ENCODE data around the gene CPE. TPM values are rescaled to one million over a fixed set of nuclear protein-coding genes. Genes with fewer than 3 reads are reported as not detected.

The CPE gene
- total and polyA plus RNA-seq, 2 of the 4 experiments (the other 2 are of a cell fraction) = 3.6 to 13.5 TPM

DNA sequence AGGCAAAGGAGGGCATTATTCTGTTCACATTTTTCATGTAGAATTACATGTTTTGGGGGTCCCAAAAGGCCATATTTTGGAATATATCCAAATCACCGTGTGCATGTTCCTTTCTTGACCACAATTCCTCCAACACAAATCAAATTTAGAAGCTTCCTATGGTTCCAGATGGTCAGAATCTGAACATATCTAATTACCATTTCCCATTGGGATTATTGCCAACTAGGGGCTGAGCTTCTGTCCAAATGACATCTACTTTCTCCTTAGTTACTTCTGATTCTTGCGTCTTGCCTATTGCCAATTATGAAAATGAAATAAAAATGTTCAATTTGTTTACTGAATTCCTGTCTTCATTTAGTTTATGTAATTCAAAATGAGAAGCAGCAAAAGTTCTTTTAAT lies 163.7 kb downstream of the CPE start:
- Histone ChIP-seq H3K4ac (ENCODE audit: low read depth, low read length) (no peak overlapping the region), H4K91ac (ENCODE audit: insufficient read depth, low read depth, low read length) (no peak overlapping the region), H3K4me3 (ENCODE audit: insufficient read depth, low read depth, low read length) (no peak overlapping the region), H3K9me1 (ENCODE audit: insufficient read depth, low read length) (no peaks in the 10 kb centered on the region), H3K14ac (replicated peaks; ENCODE audit: low read depth, low read length) (no peak overlapping the region), H3K27me3 (ENCODE audit: control insufficient read depth, insufficient read depth, low read length) (no peaks in the 10 kb centered on the region), H4K5ac (ENCODE audit: low read depth, low read length) (no peak overlapping the region), H2AFZ (replicated peaks; ENCODE audit: low read length, poor library complexity) (no peak overlapping the region), H3K18ac (ENCODE audit: low read depth, low read length) (no peak overlapping the region), H2BK120ac (ENCODE audit: low read depth, low read length) (no peak overlapping the region), H3K4me1 (ENCODE audit: control insufficient read depth, insufficient read depth, low read length) (no peaks in the 10 kb centered on the region), H4K8ac (ENCODE audit: low read depth in 2 of 2, low read length in 2 of 2) (no peak overlapping the region), H3K23ac (ENCODE audit: low read depth, low read length) (no peak overlapping the region), H3K9me3 (ENCODE audit: control insufficient read depth, insufficient read depth, low read length) (no peaks in the 10 kb centered on the region), H3K9ac (ENCODE audit: low read depth, low read length) (no peak overlapping the region), H2AK5ac (ENCODE audit: low read depth, low read length) (no peak overlapping the region), H3K4me2 (ENCODE audit: low read depth, low read length) (no peak overlapping the region), H3K56ac (ENCODE audit: extremely low read depth, insufficient read depth, low read length) (no peak overlapping the region), H4K20me1 (ENCODE audit: insufficient read depth, low read length) (no peaks in the 10 kb centered on the region), H2BK20ac (ENCODE audit: low read depth, low read length) (no peak overlapping the region), H2BK15ac (ENCODE audit: low read depth, low read length) (no peak overlapping the region), H3K36me3 (ENCODE audit: control insufficient read depth, insufficient read depth, low read length) (no peaks in the 10 kb centered on the region), H2BK5ac (ENCODE audit: low read depth, low read length, poor library complexity, severe bottlenecking) (no peak overlapping the region), H2AK9ac (replicated peaks; ENCODE audit: low read depth, low read length, poor library complexity) (no peak overlapping the region), H3K79me1 (ENCODE audit: low read depth in 1 of 2, low read length in 2 of 2) (no peaks in the 10 kb centered on the region), H3K27ac (ENCODE audit: insufficient read depth, low read length) (no peak overlapping the region)
- no CpG with 5 or more reads among the region's 2 CpGs for WGBS, 2 experiments (ENCODE audit: extremely low coverage in 2 of 2, insufficient read length in 1 of 2)
- in situ Hi-C loops (cut with MboI; ENCODE audit: low sequenced_read_pairs) = no loop called here
- intact Hi-C loops (cut with micrococcal nuclease) = no loop called here
- ATAC-seq (ENCODE audit: low read depth) = no peak
- no peak for TF ChIP-seq BHLHE40 (IDR thresholded peaks at IDR 0.05; ENCODE audit: low read depth, low read length)
- no peak for TF ChIP-seq RAD21 (IDR thresholded peaks at IDR 0.05; ENCODE audit: low read length)
- TF ChIP-seq MAFK (IDR thresholded peaks at IDR 0.05; ENCODE audit: low read depth, low read length) = no peak
- no peak for TF ChIP-seq RFX5 (IDR thresholded peaks at IDR 0.05; ENCODE audit: low read depth, low read length)
- TF ChIP-seq, protein P1, sequence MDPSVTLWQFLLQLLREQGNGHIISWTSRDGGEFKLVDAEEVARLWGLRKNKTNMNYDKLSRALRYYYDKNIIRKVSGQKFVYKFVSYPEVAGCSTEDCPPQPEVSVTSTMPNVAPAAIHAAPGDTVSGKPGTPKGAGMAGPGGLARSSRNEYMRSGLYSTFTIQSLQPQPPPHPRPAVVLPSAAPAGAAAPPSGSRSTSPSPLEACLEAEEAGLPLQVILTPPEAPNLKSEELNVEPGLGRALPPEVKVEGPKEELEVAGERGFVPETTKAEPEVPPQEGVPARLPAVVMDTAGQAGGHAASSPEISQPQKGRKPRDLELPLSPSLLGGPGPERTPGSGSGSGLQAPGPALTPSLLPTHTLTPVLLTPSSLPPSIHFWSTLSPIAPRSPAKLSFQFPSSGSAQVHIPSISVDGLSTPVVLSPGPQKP (IDR thresholded peaks at IDR 0.05; ENCODE audit: borderline replicate concordance, low read depth, low read length) = no peak
- TF ChIP-seq MAZ (IDR thresholded peaks at IDR 0.05; ENCODE audit: borderline replicate concordance, low read depth, low read length) = no peak
- no peak for TF ChIP-seq CEBPB (IDR thresholded peaks at IDR 0.05; ENCODE audit: low read depth, low read length)
- TF ChIP-seq, protein P2, sequence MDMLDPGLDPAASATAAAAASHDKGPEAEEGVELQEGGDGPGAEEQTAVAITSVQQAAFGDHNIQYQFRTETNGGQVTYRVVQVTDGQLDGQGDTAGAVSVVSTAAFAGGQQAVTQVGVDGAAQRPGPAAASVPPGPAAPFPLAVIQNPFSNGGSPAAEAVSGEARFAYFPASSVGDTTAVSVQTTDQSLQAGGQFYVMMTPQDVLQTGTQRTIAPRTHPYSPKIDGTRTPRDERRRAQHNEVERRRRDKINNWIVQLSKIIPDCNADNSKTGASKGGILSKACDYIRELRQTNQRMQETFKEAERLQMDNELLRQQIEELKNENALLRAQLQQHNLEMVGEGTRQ (IDR thresholded peaks at IDR 0.05; ENCODE audit: low read depth, low read length) = no peak
- no peak for TF ChIP-seq CHD1 (IDR thresholded peaks at IDR 0.05; ENCODE audit: low read depth, low read length)
- TF ChIP-seq, protein P3, sequence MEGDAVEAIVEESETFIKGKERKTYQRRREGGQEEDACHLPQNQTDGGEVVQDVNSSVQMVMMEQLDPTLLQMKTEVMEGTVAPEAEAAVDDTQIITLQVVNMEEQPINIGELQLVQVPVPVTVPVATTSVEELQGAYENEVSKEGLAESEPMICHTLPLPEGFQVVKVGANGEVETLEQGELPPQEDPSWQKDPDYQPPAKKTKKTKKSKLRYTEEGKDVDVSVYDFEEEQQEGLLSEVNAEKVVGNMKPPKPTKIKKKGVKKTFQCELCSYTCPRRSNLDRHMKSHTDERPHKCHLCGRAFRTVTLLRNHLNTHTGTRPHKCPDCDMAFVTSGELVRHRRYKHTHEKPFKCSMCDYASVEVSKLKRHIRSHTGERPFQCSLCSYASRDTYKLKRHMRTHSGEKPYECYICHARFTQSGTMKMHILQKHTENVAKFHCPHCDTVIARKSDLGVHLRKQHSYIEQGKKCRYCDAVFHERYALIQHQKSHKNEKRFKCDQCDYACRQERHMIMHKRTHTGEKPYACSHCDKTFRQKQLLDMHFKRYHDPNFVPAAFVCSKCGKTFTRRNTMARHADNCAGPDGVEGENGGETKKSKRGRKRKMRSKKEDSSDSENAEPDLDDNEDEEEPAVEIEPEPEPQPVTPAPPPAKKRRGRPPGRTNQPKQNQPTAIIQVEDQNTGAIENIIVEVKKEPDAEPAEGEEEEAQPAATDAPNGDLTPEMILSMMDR (conservative IDR thresholded peaks at IDR 0.05; ENCODE audit: low read depth, low read length) = no peak
- no peak for TF ChIP-seq MXI1 (IDR thresholded peaks at IDR 0.05; ENCODE audit: borderline replicate concordance, low read depth, low read length)
- no peak for TF ChIP-seq POLR2A (IDR thresholded peaks at IDR 0.05; ENCODE audit: low read depth, low read length)
- TF ChIP-seq FOS (IDR thresholded peaks at IDR 0.05; ENCODE audit: low read depth, low read length) = no peak
- TF ChIP-seq SMC3 (IDR thresholded peaks at IDR 0.05; ENCODE audit: low read depth, low read length) = no peak
- dilution Hi-C loops (cut with HindIII; ENCODE audit: low sequenced_read_pairs, unreplicated experiment) = no loop called here
- ChIA-PET CTCF (no interaction called here), POLR2A (ENCODE audit: unreplicated experiment) (no interaction called here)
- BruUV-seq (replicated peaks) = no TSS peak
- no peak for DNase-seq
